HG02623 (cell line): ENCODE measurements around the gene GAL3ST2.
"Not testable (repeated sequence)": the region's sequence is repeated elsewhere in the genome, so short reads cannot be mapped to it uniquely, and the experiment has no call there.

Source experiments
- ATAC-seq: cut with Tn5 transposase; IDR thresholded peaks from one replicate; pipeline ENCODE4 v1.9.1; 2021; ENCODE audit warnings: moderate library complexity; ENCODE audit not compliant: unreplicated experiment

Gene GAL3ST2

GRCh38 chr2:241791385-241791784 lies 14.8 kb downstream of the GAL3ST2 start:
- ATAC-seq: not testable (repeated sequence)

- no peak for ATAC-seq
Observed at GRCh38 chr2:241793385-241793784, 16.8 kb downstream of the GAL3ST2 start.

- ATAC-seq: no peak
Observed at GRCh38 chr2:241794250-241794823, 17.7 kb downstream of the GAL3ST2 start.

DNA sequence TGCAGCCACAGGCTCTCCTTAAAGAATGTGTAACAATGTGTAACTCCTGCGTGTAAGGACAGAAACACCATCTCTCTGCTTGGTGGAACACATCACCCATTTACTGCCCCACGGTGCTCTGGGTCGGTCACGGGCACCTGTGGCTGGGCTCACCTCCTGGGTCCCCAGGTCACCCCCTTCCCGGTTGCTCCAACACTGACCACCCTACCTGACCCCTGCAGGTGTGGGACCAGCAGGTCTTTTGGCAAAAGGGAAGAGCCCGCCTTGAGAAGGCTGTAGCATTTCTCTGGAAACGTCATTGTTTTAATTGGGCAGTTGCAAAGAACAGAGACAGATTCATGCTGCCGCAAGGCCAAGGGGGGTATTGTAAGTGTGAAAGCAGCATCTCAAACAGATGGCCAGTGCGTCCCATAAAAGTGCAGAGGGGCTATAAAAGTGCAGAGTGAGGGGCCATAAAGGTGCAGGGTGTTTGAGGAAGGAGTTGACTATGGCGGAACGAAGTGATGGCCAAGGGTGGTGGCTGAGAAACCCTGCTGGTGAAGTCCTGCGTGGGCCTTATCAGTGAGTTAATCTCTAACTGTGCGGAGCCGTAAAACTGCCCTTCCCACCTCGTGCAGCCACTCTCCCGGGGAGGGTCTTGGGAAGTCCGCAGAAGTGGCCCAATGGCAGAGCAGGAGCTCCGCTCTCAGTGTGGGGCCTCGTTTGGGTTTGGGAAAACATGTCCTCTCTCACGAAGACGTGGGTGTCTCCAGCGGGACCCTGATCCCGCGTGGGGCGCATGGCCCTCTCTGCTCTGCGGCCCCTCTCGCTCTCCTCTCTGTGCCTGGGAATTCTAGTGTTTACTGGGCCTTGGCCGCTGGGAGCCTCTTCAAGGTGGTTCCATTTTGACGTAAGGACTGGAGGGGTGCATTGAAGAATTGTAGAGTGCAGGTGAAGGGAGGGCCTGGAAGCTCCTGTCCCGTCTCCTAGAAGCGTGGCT lies 18.7 kb downstream of the GAL3ST2 start:
- no peak for ATAC-seq

DNA sequence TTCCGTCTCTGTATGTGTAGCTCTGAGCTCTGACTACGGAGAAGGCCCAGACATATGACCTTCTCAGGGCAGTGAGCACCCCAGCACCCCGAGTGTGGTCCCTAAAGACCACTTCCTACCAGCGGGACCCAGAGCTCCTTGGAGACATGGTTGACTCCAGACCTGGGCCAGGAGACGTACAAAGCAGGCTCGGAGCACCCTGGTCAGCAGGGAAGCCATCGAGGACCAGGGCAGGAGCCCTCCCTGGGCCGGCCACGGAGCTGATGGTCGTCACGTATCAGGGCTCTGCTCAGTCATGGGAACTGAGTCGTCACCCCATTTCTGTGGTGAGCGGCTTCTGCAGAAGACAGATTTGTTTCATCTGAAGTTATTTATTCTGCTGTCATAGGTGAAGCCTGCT lies 19.6 kb downstream of the GAL3ST2 start:
- no peak for ATAC-seq

- no peak for ATAC-seq
Observed at GRCh38 chr2:241796610-241797138, 20.1 kb downstream of the GAL3ST2 start.

GRCh38 chr2:241797441-241798080 lies 20.9 kb downstream of the GAL3ST2 start:
- no peak for ATAC-seq

DNA sequence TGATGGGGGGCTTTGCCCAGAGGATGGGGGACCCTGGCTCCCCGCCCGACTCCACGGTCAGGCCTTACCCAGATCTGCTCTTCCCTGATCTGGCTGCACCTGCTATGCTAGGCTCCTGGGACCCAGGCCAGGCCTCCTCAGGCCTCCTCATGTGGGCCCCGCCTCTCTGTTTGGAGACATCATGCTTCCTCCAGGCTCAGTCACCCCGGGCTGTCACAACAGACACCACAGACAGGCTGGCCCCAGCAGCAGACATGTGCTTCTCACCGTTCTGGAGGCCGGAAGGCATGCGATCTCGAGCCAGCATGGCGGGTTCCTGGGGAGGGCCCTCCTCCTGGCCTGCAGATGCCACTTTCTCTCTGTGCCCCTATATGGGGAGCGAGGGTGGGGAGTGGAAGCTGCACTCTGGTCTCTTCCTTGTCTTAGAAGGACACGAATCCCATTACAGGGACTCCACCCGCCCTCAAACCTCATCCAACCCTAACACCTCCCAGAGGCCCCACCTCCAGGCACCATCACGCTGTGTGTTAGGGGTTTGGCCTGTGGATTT lies 21.5 kb downstream of the GAL3ST2 start:
- no peak for ATAC-seq

DNA sequence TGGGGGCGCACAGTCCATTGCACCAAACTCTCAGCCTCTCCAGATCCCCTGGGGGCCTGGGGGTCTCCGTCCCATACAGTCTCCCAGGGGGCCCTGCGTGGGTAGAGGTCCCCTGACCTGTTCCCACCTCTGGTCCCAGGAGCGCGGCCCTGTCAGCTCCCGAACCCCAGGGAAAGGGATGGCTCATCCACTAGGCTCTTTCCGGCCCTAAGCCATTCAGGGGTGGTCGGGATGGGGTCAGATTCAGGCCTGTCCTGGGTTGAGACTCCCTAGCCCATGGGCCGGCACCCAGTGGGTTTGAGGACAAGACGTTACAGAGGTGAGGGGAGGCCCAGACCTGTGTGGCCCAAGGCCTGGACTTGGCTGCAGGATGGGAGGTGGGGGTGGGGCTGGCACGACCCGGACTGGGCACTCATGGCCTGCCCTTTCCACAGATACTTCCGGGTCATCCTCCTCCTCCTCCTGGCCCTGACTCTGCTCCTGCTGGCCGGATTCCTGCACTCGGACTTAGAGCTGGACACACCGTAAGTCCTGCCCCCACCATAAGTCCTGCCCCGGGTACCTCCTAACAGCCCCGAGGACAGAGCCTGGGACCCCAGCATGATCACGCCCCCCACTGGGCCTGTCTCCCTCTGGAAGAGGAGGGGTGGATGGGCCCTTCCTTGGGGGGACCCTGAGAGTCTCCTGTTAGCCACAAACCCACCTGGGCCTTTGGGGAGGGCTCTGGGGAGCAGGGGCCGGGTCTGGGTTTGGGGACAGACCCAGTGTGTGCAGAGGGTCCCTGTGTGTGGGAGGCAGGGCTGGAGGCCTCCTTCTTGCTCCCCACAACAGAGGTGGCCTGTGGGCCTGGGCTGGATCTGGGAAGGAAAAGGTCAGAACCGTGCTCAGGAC lies 22.3 kb downstream of the GAL3ST2 start:
- ATAC-seq: no peak

- no peak for ATAC-seq
Observed at GRCh38 chr2:241799522-241800197, 23.0 kb downstream of the GAL3ST2 start.

DNA sequence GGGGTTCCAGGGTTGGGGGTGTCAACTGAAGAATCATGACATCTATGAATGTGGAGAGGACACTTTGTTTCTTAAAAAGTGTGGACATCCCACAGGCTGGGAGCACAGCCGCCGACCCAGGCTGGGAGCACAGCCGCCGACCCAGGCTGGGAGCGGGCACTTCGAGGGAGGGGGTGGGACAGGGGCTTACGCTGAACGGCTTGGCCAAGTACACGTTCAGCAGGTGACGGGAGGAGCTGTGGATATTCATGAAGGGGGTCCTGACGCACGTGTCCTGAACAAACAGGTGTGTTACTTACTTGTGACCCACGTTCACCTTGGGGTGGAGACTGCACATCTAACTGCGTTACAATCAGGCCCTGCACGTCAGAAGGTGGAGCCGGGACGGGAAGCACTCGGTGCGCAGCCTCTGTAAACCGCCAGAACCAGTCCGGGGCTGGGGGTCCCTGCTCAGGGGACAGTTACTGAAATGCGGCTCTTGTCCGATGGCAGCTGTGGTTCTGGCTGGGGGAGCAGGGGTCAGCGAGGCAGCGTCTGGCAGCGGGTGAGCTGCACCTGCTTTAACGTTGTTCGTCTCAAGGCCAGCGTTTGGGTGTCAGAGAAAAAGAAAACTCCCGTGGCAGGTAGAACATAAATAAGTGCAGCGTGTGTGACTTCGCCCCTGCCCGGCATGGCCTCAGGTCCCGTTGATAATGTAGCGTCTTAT lies 23.7 kb downstream of the GAL3ST2 start:
- ATAC-seq: not testable (repeated sequence)

- no peak for ATAC-seq
Observed at GRCh38 chr2:241801611-241802420, 25.2 kb downstream of the GAL3ST2 start.

DNA sequence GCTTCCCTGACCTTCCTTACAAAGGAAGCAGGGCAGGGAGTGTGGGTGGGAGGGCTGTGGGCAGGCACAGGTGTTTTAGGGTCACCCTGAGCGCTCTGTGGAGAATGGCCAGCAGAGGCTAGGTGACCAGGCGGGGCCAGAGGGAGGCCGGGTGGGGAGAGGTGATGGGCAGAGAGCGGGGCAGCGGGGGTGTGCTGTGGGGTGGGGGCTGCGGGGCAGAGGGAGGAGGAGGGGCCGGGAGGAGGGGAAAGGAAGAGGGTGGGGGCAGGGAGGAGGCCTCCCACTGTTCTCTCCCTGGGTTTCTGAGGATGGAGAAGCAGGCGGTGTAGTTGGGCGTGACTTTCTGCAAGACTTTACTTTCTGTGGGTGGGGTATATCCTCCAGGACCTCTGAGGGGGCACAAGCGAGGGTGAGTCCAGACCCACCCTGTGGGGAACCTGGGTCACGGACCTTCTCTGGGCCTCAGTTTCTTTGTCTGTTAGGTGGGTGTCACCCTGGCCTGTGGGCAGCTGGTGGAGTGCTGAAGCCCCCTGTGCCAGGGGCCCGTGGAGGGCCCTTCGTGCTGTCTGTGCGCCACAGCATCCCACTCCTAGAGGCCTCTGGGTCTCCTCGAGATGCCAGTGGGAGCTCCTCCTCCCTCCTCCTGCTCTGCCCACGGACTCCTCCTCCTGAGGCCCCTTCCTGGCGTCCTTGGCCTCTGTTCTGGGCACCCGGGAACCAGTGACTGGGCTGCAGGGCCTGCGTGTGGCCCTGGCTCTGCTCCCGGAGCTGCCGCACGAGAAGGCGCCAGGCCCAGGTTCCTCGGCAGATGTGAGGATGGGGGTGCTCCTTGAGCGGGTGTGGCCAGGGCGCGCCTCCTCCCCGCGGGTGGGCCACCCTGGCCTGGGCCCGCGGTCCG lies 26.0 kb downstream of the GAL3ST2 start:
- no peak for ATAC-seq

DNA sequence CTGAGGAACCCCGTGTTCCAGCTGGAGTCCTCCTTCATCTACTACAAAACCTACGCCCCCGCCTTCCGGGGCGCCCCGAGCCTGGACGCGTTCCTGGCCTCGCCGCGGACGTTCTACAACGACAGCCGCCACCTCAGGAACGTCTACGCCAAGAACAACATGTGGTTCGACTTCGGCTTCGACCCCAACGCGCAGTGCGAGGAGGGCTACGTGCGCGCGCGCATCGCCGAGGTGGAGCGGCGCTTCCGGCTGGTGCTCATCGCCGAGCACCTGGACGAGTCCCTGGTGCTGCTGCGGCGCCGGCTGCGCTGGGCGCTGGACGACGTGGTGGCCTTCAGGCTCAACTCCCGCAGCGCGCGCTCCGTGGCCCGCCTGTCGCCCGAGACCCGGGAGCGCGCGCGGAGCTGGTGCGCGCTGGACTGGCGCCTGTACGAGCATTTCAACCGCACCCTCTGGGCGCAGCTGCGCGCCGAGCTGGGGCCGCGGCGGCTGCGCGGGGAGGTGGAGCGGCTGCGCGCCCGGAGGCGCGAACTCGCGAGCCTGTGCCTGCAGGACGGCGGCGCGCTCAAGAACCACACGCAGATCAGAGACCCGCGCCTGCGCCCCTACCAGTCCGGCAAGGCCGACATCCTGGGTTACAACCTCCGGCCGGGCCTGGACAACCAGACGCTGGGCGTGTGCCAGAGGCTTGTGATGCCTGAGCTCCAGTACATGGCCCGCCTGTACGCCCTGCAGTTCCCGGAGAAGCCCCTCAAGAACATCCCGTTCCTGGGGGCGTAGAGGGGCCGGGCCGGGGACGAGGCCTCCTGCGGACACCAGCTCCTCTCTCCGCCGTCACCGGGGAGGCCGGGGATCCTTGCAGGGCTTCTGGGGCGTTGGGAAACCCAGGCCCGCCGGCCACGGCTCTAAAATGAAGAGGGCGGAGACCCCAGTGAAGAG lies 27.0 kb downstream of the GAL3ST2 start:
- no peak for ATAC-seq

- ATAC-seq: no peak
Observed at GRCh38 chr2:241804326-241805229, 28.0 kb downstream of the GAL3ST2 start.
